Transverse colon (tissue), 4 donors: ENCODE data around the gene LPIN2. TPM values are rescaled to one million over a fixed set of nuclear protein-coding genes. Genes with fewer than 3 reads are reported as not detected.

Source experiments
- DNase-seq: peaks from one replicate; pipeline ENCODE4 v3.0.0-alpha.2; 2019
- H3K27ac ChIP-seq, 4 donors: fragments of 200-600 bp; sonication (generic); 2 replicates each; pipeline ENCODE4 v1.5.1; 2016 to 2018; ENCODE audit warnings: inconsistent platforms in 4 of 4
- H3K27me3 ChIP-seq: fragments of 200-600 bp; sonication (generic); 2 replicates; pipeline ENCODE4 v1.5.1; 2017; ENCODE audit warnings: inconsistent platforms
- H3K36me3 ChIP-seq, 4 donors: fragments of 200-600 bp; sonication (generic); 2 replicates each; pipeline ENCODE4 v1.5.1; 2017 to 2019; ENCODE audit warnings: inconsistent platforms in 4 of 4
- H3K4me1 ChIP-seq, 4 donors: fragments of 200-600 bp; sonication (generic); 2 replicates each; pipeline ENCODE4 v1.5.1; 2017 to 2020; ENCODE audit warnings: inconsistent platforms in 4 of 4
- H3K4me3 ChIP-seq, 4 donors: fragments of 200-600 bp; sonication (generic); 1 replicate in 1 of 4; 2 replicates in 3 of 4; pipeline versions ENCODE4 v1.5.1 to v1.6.1; 2017 to 2019; ENCODE audit warnings: inconsistent platforms in 4 of 4
- H3K9me3 ChIP-seq, 2 donors: fragments of 200-600 bp; sonication (generic); 2 replicates each; pipeline ENCODE4 v1.5.1; 2017 to 2019; ENCODE audit warnings: inconsistent platforms in 2 of 2
- CTCF ChIP-seq, 5 experiments: fragments of 200-600 bp in 3 of 5; fragments of 450-650 bp in 2 of 5; sonication (generic) in 3 of 5; IDR thresholded peaks; 1 replicate in 2 of 5; 2 replicates in 3 of 5; pipeline ENCODE4 v1.5.1; 2016 to 2017; ENCODE audit warnings: antibody characterized with exemption in 5 of 5, inconsistent platforms in 3 of 5, mild to moderate bottlenecking in 2 of 5, moderate library complexity in 1 of 5
- EP300 ChIP-seq: sonication (generic); formaldehyde crosslinking; IDR thresholded peaks from one replicate; pipeline ENCODE4 v1.6.1; 2017; ENCODE audit warnings: antibody characterized with exemption, low read depth
- POLR2A ChIP-seq: fragments of 450-650 bp; IDR thresholded peaks from one replicate; pipeline ENCODE4 v1.6.1; 2016; ENCODE audit warnings: antibody characterized with exemption, mild to moderate bottlenecking, moderate library complexity
- POLR2AphosphoS5 ChIP-seq, 3 donors: sonication (generic); formaldehyde crosslinking; IDR thresholded peaks; one replicate each; pipeline ENCODE4 v1.6.1; 2016; ENCODE audit warnings: antibody characterized with exemption in 3 of 3
- WGBS, 2 donors: methylation state at CpG; one replicate each; pipeline ENCODE4 v1.1.5; 2018; ENCODE audit warnings: low coverage in 1 of 2; 5-methylcytosine and 5-hydroxymethylcytosine counted together
- in situ Hi-C, 4 donors: fragments of 200-750 bp; cut with MboI; loops; one replicate each; pipeline versions ENCODE4 v1.15.0 to v1.15.1; 2017; ENCODE audit warnings: low sequenced_read_pairs in 3 of 4, low pct_ligation_motif_present in 1 of 4, low pct_unique_long_range_greater_than_20kb in 1 of 4
- intact Hi-C: fragments of 100-400 bp; cut with DNase I; formaldehyde crosslinking; loops from one replicate; pipeline ENCODE4 v1.15.1; 2023; ENCODE audit warnings: low total_unique reads
- total RNA-seq, 4 donors: library from RNA; depleted of rRNA; stranded (reverse); fragments of >200 nt; gene quantifications; one replicate each; pipeline ENCODE4 v1.1.0, GENCODE V29; 2016

Gene LPIN2
- total RNA-seq, 4 donors from 2014 or later = 11.1 to 151 (median 87.0) TPM

GRCh38 chr18:2997846-2998564, 14.9 kb downstream of the LPIN2 start:
- no peaks in the 10 kb centered on the region for H3K9me3 ChIP-seq
- H3K4me3 ChIP-seq = no peak overlapping the region
- intact Hi-C loops (no loop called here), in situ Hi-C loops (no loop called here)
- H3K27me3 ChIP-seq = no peaks in the 10 kb centered on the region
- H3K27ac ChIP-seq = peak overlapping the region; percentile 45 to 74 (median 66)
- TF ChIP-seq CTCF (IDR thresholded peaks at IDR 0.05) (no peak), POLR2AphosphoS5 (IDR thresholded peaks at IDR 0.05) (no peak), POLR2A (no peak), EP300 (no peak)
- no peaks in the 10 kb centered on the region for H3K36me3 ChIP-seq
- DNase-seq = no peak
- H3K4me1 ChIP-seq = peaks cover 9 to 55% (median 18%) of the 10 kb centered on the region in 4 donors
- WGBS, 2 donors = 68 to 75% methylated on average over 2 to 4 of the region's 4 CpGs

GRCh38 chr18:2997429-2997828, 15.5 kb downstream of the LPIN2 start:
- in situ Hi-C loops = no loop called here

GRCh38 chr18:2994603-2995432, 18.1 kb downstream of the LPIN2 start:
- DNase-seq = peak; percentile 31
- Histone ChIP-seq H3K27ac (peak overlapping the region in 1 of 4 donors; percentile 17), H3K27me3 (no peaks in the 10 kb centered on the region), H3K4me3 (no peak overlapping the region), H3K4me1 (peaks cover 9 to 46% (median 18%) of the 10 kb centered on the region in 4 donors), H3K9me3 (no peaks in the 10 kb centered on the region), H3K36me3 (no peaks in the 10 kb centered on the region)
- intact Hi-C loops = no loop called here
- in situ Hi-C loops = no loop called here
- TF ChIP-seq CTCF (IDR thresholded peaks at IDR 0.05) (peak in 3 of 5 experiments; percentile 25 to 29 (median 26)), EP300 (no peak)
- 50 to 71% methylated on average over 2 to 5 of the region's 6 CpGs for WGBS, 2 donors

More at GRCh38 chr18:2997429-2997828, 15.5 kb downstream of the LPIN2 start:
- H3K4me1 ChIP-seq = peaks cover 9 to 50% (median 18%) of the 10 kb centered on the region in 4 donors
- H3K4me3 ChIP-seq = no peak overlapping the region
- H3K9me3 ChIP-seq = no peaks in the 10 kb centered on the region
- no peak for DNase-seq
- H3K27ac ChIP-seq = peak overlapping the region in 2 of 4 donors; percentile 68 to 74
- intact Hi-C loops = no loop called here
- no peak for TF ChIP-seq POLR2AphosphoS5 (IDR thresholded peaks at IDR 0.05)
- TF ChIP-seq EP300 = no peak
- no peak for TF ChIP-seq POLR2A
- no peak for TF ChIP-seq CTCF (IDR thresholded peaks at IDR 0.05)
- H3K36me3 ChIP-seq = no peaks in the 10 kb centered on the region
- no peaks in the 10 kb centered on the region for H3K27me3 ChIP-seq

- intact Hi-C loops = no loop called here
- Histone ChIP-seq H3K27ac (no peak overlapping the region), H3K9me3 (no peaks in the 10 kb centered on the region), H3K4me3 (no peak overlapping the region), H3K4me1 (peaks cover 9 to 39% (median 14%) of the 10 kb centered on the region in 4 donors), H3K27me3 (no peaks in the 10 kb centered on the region), H3K36me3 (no peaks in the 10 kb centered on the region)
- TF ChIP-seq EP300 = no peak
- TF ChIP-seq POLR2AphosphoS5 (IDR thresholded peaks at IDR 0.05) = no peak
- TF ChIP-seq CTCF (IDR thresholded peaks at IDR 0.05) = no peak
- TF ChIP-seq POLR2A = no peak
- in situ Hi-C loops = no loop called here
- DNase-seq = no peak
- 87% methylated on average over 2 of the region's 2 CpGs for WGBS, 2 donors
Observed at GRCh38 chr18:2994020-2994589, 18.8 kb downstream of the LPIN2 start.
